ENCODE measurements around the gene LTO1. TPM values are rescaled to one million over a fixed set of nuclear protein-coding genes. Genes with fewer than 3 reads are reported as not detected.

The LTO1 gene
- total RNA-seq, 1 experiment from 2014 or later, result 25.3 TPM

- no peak overlapping the region for H2BK15ac ChIP-seq (ENCODE audit: low read depth, low read length)
- H3K14ac ChIP-seq (ENCODE audit: insufficient read depth, low read length), result no peak overlapping the region
- Mint-ChIP-seq H3K27me3 (ENCODE audit: low read depth) (no peaks in the 10 kb centered on the region), H3K27ac (no peak overlapping the region), H3K4me3 (no peak overlapping the region), H3K9me3 (no peaks in the 10 kb centered on the region), H3K36me3 (ENCODE audit: insufficient read depth in 1 of 3, low read depth in 3 of 3) (peaks cover 8 to 82% (median 64%) of the 10 kb centered on the region in 3 experiments; a peak in 6 of 7 replicates), H3K4me1 (peaks cover 5 to 7% of the 10 kb centered on the region in 2 experiments; a peak in 2 of 4 replicates)
- no peak overlapping the region for H3K9ac ChIP-seq (ENCODE audit: extremely low read depth, insufficient read length, low read length)
- WGBS (ENCODE audit: extremely low coverage, insufficient read length, low lambda C conversion rate), result no CpG with 5 or more reads among the region's 23 CpGs
- H4K8ac ChIP-seq (replicated peaks; ENCODE audit: insufficient read length, low read depth, low read length), result no peak overlapping the region
- no peaks in the 10 kb centered on the region for H3K4me1 ChIP-seq (ENCODE audit: insufficient read depth, low read length)
- H3K56ac ChIP-seq (ENCODE audit: insufficient read length, low read depth, low read length), result no peak overlapping the region
- no peak overlapping the region for H3K23ac ChIP-seq (ENCODE audit: insufficient read length, low read depth, low read length)
- H2AK5ac ChIP-seq (ENCODE audit: insufficient read length, low read length), result no peak overlapping the region
- no peaks in the 10 kb centered on the region for H3K9me3 ChIP-seq (ENCODE audit: control insufficient read depth, low read depth, low read length)
- no peak overlapping the region for H4K5ac ChIP-seq (ENCODE audit: insufficient read length, low read depth, low read length)
- H4K91ac ChIP-seq (ENCODE audit: insufficient read length, low read depth, low read length), result no peak overlapping the region
- H3K4me2 ChIP-seq (ENCODE audit: insufficient read depth, insufficient read length, low read length), result no peak overlapping the region
- no peaks in the 10 kb centered on the region for H3K23me2 ChIP-seq (ENCODE audit: insufficient read length, low read depth, low read length, poor library complexity, severe bottlenecking)
- no peak overlapping the region for H2BK120ac ChIP-seq (ENCODE audit: low read depth, low read length, poor library complexity, severe bottlenecking)
- no peak overlapping the region for H3K27ac ChIP-seq (ENCODE audit: insufficient read length, low read depth, low read length)
- H2AFZ ChIP-seq (ENCODE audit: low read length), result no peak overlapping the region
- H3K79me2 ChIP-seq (ENCODE audit: insufficient read depth, low read length), result no peaks in the 10 kb centered on the region
- H2BK20ac ChIP-seq (ENCODE audit: low read depth, low read length, poor library complexity, severe bottlenecking), result no peak overlapping the region
- H3K27me3 ChIP-seq (ENCODE audit: insufficient read depth, low read length), result no peaks in the 10 kb centered on the region
- H3K18ac ChIP-seq (ENCODE audit: insufficient read length, low read depth, low read length), result no peak overlapping the region
- no peak overlapping the region for H3K4ac ChIP-seq (ENCODE audit: low read depth, low read length)
- H2BK12ac ChIP-seq (ENCODE audit: insufficient read length, low read depth, low read length), result no peak overlapping the region
- no peak overlapping the region for H2BK5ac ChIP-seq (ENCODE audit: insufficient read length, low read length)
- H3K79me1 ChIP-seq (ENCODE audit: insufficient read depth, low read depth, low read length, poor library complexity, severe bottlenecking), result no peaks in the 10 kb centered on the region
- no peak for TF ChIP-seq CTCF (conservative IDR thresholded peaks at IDR 0.05)
- H4K20me1 ChIP-seq (ENCODE audit: control insufficient read depth, insufficient read depth, insufficient read length), result no peaks in the 10 kb centered on the region
- DNase-seq, result no peak
- no peak overlapping the region for H3T11ph ChIP-seq (ENCODE audit: low read length)
Observed at GRCh38 chr11:69650832-69651344, 24.3 kb downstream of the LTO1 start.
